Liver (tissue), 9 donors: ENCODE measurements around the gene YY2. TPM values are rescaled to one million over a fixed set of nuclear protein-coding genes. Genes with fewer than 3 reads are reported as not detected.

Experiments used
- DNase-seq: peaks from one replicate; pipeline ENCODE4 v3.0.0-alpha.2; 2017; ENCODE audit warnings: low spot score
- H3K27ac ChIP-seq, 2 donors: one replicate each; pipeline ENCODE4 v1.7.0; 2013; ENCODE audit warnings: inconsistent platforms in 2 of 2, low read length in 2 of 2, control low read depth in 1 of 2, low read depth in 1 of 2, mild to moderate bottlenecking in 1 of 2
- H3K27me3 ChIP-seq, 4 donors: one replicate each; pipeline versions ENCODE4 v1.6.1 to v1.7.0; 2013; ENCODE audit warnings: low read length in 3 of 4, inconsistent platforms in 1 of 4, mild to moderate bottlenecking in 1 of 4, moderate library complexity in 1 of 4; ENCODE audit not compliant: control insufficient read depth in 4 of 4, insufficient read depth in 4 of 4
- H3K36me3 ChIP-seq, 4 donors: one replicate each; pipeline versions ENCODE4 v1.6.1 to v1.7.0; 2013; ENCODE audit warnings: low read length in 3 of 4, mild to moderate bottlenecking in 3 of 4, low read depth in 1 of 4, moderate library complexity in 1 of 4; ENCODE audit not compliant: control insufficient read depth in 4 of 4, insufficient read depth in 3 of 4
- H3K4me1 ChIP-seq, 4 donors: one replicate each; pipeline versions ENCODE4 v1.6.1 to v1.7.0; 2013; ENCODE audit warnings: low read length in 3 of 4, mild to moderate bottlenecking in 3 of 4, moderate library complexity in 1 of 4; ENCODE audit not compliant: control insufficient read depth in 4 of 4, insufficient read depth in 4 of 4
- H3K4me3 ChIP-seq, 3 donors: one replicate each; pipeline versions ENCODE4 v1.6.1 to v1.7.0; 2013; ENCODE audit warnings: low read length in 3 of 3, control low read depth in 1 of 3, low read depth in 1 of 3, mild to moderate bottlenecking in 1 of 3
- H3K9ac ChIP-seq, 2 donors: one replicate each; pipeline ENCODE4 v1.7.0; 2013; ENCODE audit warnings: low read length in 2 of 2, mild to moderate bottlenecking in 2 of 2, moderate library complexity in 2 of 2, control low read depth in 1 of 2, low read depth in 1 of 2
- H3K9me3 ChIP-seq, 4 donors: one replicate each; pipeline versions ENCODE4 v1.6.1 to v1.7.0; 2013; ENCODE audit warnings: low read length in 3 of 4; ENCODE audit not compliant: control insufficient read depth in 4 of 4
- EGR1 ChIP-seq, 2 donors: IDR thresholded peaks; 2 replicates each; pipeline ENCODE4 v1.6.1; 2016 to 2018; ENCODE audit warnings: antibody characterized with exemption in 2 of 2, low read depth in 2 of 2
- FOXA1 ChIP-seq: IDR thresholded peaks from 2 replicates; pipeline ENCODE4 v1.6.1; 2016; ENCODE audit warnings: antibody characterized with exemption
- FOXA2 ChIP-seq: IDR thresholded peaks from 2 replicates; pipeline ENCODE4 v1.6.1; 2016; ENCODE audit warnings: antibody characterized with exemption
- GABPA ChIP-seq, 2 donors: IDR thresholded peaks in 1 of 2; conservative IDR thresholded peaks in 1 of 2; 2 replicates each; pipeline ENCODE4 v1.6.1; 2016; ENCODE audit warnings: antibody characterized with exemption in 2 of 2, mild to moderate bottlenecking in 1 of 2, moderate library complexity in 1 of 2
- HNF4A ChIP-seq, 2 donors: conservative IDR thresholded peaks; 2 replicates each; pipeline ENCODE4 v1.6.1; 2016; ENCODE audit warnings: antibody characterized with exemption in 2 of 2, mild to moderate bottlenecking in 2 of 2
- HNF4G ChIP-seq: IDR thresholded peaks from 2 replicates; pipeline ENCODE4 v1.6.1; 2016; ENCODE audit warnings: antibody characterized with exemption
- JUND ChIP-seq, 2 donors: IDR thresholded peaks; 2 replicates each; pipeline ENCODE4 v1.6.1; 2016; ENCODE audit warnings: antibody characterized with exemption in 2 of 2
- MAX ChIP-seq: IDR thresholded peaks from 2 replicates; pipeline ENCODE4 v1.6.1; 2016; ENCODE audit warnings: antibody characterized with exemption
- NR2F2 ChIP-seq: IDR thresholded peaks from 2 replicates; pipeline ENCODE4 v1.6.1; 2016; ENCODE audit warnings: antibody characterized with exemption
- RAD21 ChIP-seq, 2 donors: IDR thresholded peaks; 2 replicates each; pipeline ENCODE4 v1.6.1; 2016; ENCODE audit warnings: antibody characterized with exemption in 2 of 2, mild to moderate bottlenecking in 2 of 2
- RXRA ChIP-seq, 2 donors: IDR thresholded peaks; 2 replicates each; pipeline ENCODE4 v1.6.1; 2017 to 2018; ENCODE audit warnings: antibody characterized with exemption in 2 of 2, mild to moderate bottlenecking in 1 of 2
- SP1 ChIP-seq: IDR thresholded peaks from 2 replicates; pipeline ENCODE4 v1.6.1; 2018; ENCODE audit warnings: antibody characterized with exemption, mild to moderate bottlenecking
- TAF1 ChIP-seq: conservative IDR thresholded peaks from 2 replicates; pipeline ENCODE4 v1.6.1; 2016; ENCODE audit warnings: antibody characterized with exemption, mild to moderate bottlenecking
- YY1 ChIP-seq: IDR thresholded peaks from 2 replicates; pipeline ENCODE4 v1.6.1; 2016; ENCODE audit warnings: antibody characterized with exemption, mild to moderate bottlenecking
- WGBS: extraction: QIAGEN DNeasy Blood & Tissue Kit; methylation state at CpG from one replicate; pipeline ENCODE4 v1.1.7; 2013; 5-methylcytosine and 5-hydroxymethylcytosine counted together
- polyA plus RNA-seq, 2 donors: library from polyadenylated mRNA; stranded (reverse) in 1 of 2; unstranded in 1 of 2; fragments of 200-250 nt in 1 of 2; fragments of >200 nt in 1 of 2; fragmentation: Nextera tagmentation in 1 of 2; extraction: Ambion mirVana in 1 of 2; gene quantifications; one replicate each; pipeline versions ENCODE4 v1.2.1 to v1.2.3, GENCODE V29; 2013 to 2015
- total RNA-seq, 2 donors: library from RNA; depleted of rRNA; stranded (reverse); fragments of >200 nt; gene quantifications; one replicate each; pipeline ENCODE4 v1.2.3, GENCODE V29; 2014
- TF ChIP-seq, protein P1 (sequence below): fragments of 150-350 bp; IDR thresholded peaks from 2 replicates; pipeline ENCODE4 v1.5.1; 2017; ENCODE audit warnings: improper control_type of control experiment, low read depth, low read length; ENCODE audit not compliant: missing input control
- TF ChIP-seq, protein P2 (sequence below): IDR thresholded peaks from 2 replicates; pipeline ENCODE4 v1.6.1; 2016; ENCODE audit warnings: antibody characterized with exemption
- TF ChIP-seq, protein P3 (sequence below): IDR thresholded peaks from 2 replicates; pipeline ENCODE4 v1.6.1; 2016; ENCODE audit warnings: antibody characterized with exemption, mild to moderate bottlenecking
- TF ChIP-seq, protein P4 (sequence below): IDR thresholded peaks from 2 replicates; pipeline ENCODE4 v1.6.1; 2016; ENCODE audit warnings: antibody characterized with exemption
- donor health status: healthy.
- donor health status: healthy.
- donor health status: healthy.
- donor health status: healthy.
- donor health status: healthy.

The YY2 gene
- total and polyA plus RNA-seq, 4 donors = 0.52 to 2.8 (median 0.75) TPM

GRCh38 chrX:21870494-21870893 lies 14.7 kb downstream of the YY2 start:
- H3K9ac ChIP-seq = no peak overlapping the region
- TF ChIP-seq SP1 = no peak
- TF ChIP-seq, protein P1, sequence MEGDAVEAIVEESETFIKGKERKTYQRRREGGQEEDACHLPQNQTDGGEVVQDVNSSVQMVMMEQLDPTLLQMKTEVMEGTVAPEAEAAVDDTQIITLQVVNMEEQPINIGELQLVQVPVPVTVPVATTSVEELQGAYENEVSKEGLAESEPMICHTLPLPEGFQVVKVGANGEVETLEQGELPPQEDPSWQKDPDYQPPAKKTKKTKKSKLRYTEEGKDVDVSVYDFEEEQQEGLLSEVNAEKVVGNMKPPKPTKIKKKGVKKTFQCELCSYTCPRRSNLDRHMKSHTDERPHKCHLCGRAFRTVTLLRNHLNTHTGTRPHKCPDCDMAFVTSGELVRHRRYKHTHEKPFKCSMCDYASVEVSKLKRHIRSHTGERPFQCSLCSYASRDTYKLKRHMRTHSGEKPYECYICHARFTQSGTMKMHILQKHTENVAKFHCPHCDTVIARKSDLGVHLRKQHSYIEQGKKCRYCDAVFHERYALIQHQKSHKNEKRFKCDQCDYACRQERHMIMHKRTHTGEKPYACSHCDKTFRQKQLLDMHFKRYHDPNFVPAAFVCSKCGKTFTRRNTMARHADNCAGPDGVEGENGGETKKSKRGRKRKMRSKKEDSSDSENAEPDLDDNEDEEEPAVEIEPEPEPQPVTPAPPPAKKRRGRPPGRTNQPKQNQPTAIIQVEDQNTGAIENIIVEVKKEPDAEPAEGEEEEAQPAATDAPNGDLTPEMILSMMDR = no peak
- TF ChIP-seq RXRA (IDR thresholded peaks at IDR 0.05) = no peak
- TF ChIP-seq TAF1 = no peak
- no peak for TF ChIP-seq MAX
- no peak for TF ChIP-seq EGR1 (IDR thresholded peaks at IDR 0.05; ENCODE audit: low read depth in 2 of 2)
- no peak for TF ChIP-seq FOXA2
- TF ChIP-seq, protein P2, sequence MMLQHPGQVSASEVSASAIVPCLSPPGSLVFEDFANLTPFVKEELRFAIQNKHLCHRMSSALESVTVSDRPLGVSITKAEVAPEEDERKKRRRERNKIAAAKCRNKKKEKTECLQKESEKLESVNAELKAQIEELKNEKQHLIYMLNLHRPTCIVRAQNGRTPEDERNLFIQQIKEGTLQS = no peak
- no peak for TF ChIP-seq NR2F2
- TF ChIP-seq JUND (IDR thresholded peaks at IDR 0.05) = no peak
- TF ChIP-seq FOXA1 = no peak
- TF ChIP-seq RAD21 (IDR thresholded peaks at IDR 0.05) = no peak
- TF ChIP-seq, protein P3, sequence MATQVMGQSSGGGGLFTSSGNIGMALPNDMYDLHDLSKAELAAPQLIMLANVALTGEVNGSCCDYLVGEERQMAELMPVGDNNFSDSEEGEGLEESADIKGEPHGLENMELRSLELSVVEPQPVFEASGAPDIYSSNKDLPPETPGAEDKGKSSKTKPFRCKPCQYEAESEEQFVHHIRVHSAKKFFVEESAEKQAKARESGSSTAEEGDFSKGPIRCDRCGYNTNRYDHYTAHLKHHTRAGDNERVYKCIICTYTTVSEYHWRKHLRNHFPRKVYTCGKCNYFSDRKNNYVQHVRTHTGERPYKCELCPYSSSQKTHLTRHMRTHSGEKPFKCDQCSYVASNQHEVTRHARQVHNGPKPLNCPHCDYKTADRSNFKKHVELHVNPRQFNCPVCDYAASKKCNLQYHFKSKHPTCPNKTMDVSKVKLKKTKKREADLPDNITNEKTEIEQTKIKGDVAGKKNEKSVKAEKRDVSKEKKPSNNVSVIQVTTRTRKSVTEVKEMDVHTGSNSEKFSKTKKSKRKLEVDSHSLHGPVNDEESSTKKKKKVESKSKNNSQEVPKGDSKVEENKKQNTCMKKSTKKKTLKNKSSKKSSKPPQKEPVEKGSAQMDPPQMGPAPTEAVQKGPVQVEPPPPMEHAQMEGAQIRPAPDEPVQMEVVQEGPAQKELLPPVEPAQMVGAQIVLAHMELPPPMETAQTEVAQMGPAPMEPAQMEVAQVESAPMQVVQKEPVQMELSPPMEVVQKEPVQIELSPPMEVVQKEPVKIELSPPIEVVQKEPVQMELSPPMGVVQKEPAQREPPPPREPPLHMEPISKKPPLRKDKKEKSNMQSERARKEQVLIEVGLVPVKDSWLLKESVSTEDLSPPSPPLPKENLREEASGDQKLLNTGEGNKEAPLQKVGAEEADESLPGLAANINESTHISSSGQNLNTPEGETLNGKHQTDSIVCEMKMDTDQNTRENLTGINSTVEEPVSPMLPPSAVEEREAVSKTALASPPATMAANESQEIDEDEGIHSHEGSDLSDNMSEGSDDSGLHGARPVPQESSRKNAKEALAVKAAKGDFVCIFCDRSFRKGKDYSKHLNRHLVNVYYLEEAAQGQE = no peak
- no peak for TF ChIP-seq GABPA (IDR thresholded peaks at IDR 0.05 in 1 of 2, conservative IDR thresholded peaks at IDR 0.05 in 1 of 2)
- TF ChIP-seq HNF4A (conservative IDR thresholded peaks at IDR 0.05) = no peak
- TF ChIP-seq YY1 = no peak
- no peak for TF ChIP-seq HNF4G
- TF ChIP-seq, protein P4, sequence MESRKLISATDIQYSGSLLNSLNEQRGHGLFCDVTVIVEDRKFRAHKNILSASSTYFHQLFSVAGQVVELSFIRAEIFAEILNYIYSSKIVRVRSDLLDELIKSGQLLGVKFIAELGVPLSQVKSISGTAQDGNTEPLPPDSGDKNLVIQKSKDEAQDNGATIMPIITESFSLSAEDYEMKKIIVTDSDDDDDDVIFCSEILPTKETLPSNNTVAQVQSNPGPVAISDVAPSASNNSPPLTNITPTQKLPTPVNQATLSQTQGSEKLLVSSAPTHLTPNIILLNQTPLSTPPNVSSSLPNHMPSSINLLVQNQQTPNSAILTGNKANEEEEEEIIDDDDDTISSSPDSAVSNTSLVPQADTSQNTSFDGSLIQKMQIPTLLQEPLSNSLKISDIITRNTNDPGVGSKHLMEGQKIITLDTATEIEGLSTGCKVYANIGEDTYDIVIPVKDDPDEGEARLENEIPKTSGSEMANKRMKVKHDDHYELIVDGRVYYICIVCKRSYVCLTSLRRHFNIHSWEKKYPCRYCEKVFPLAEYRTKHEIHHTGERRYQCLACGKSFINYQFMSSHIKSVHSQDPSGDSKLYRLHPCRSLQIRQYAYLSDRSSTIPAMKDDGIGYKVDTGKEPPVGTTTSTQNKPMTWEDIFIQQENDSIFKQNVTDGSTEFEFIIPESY = no peak
- peaks cover 0 to 2% (median 0%) of the 10 kb centered on the region in 4 donors for H3K36me3 ChIP-seq
- 92% methylated on average over 1 of the region's 1 CpG for WGBS
- no peak overlapping the region for H3K27ac ChIP-seq
- no peaks in the 10 kb centered on the region for H3K9me3 ChIP-seq
- no peak overlapping the region for H3K4me3 ChIP-seq
- peaks cover 0 to 6% (median under 1%) of the 10 kb centered on the region in 4 donors for H3K4me1 ChIP-seq
- no peaks in the 10 kb centered on the region for H3K27me3 ChIP-seq
- DNase-seq = no peak
